HL-60 (cell line): ENCODE measurements around the gene TTC4.

Experiments used
- CTCF ChIP-seq: IDR thresholded peaks from one replicate; pipeline ENCODE4 v1.5.1; 2011; ENCODE audit warnings: low read length, control low read depth, inconsistent platforms; ENCODE audit not compliant: insufficient read depth
- GABPA ChIP-seq: IDR thresholded peaks from 2 replicates; pipeline ENCODE4 v1.6.1; 2012; ENCODE audit warnings: low read depth
- POLR2AphosphoS5 ChIP-seq: IDR thresholded peaks from 2 replicates; pipeline ENCODE4 v1.6.1; 2012; ENCODE audit warnings: low read depth
- SPI1 ChIP-seq: IDR thresholded peaks from 2 replicates; pipeline ENCODE4 v1.6.1; 2012; ENCODE audit warnings: low read depth, mild to moderate bottlenecking, borderline replicate concordance

GRCh38 chr1:54745274-54745673 lies 29.6 kb downstream of the TTC4 start:
- TF ChIP-seq CTCF (no peak), GABPA (no peak), POLR2AphosphoS5 (no peak), SPI1 (no peak)
